HepG2 (cell line): ENCODE measurements around the gene LMF2. TPM values are rescaled to one million over a fixed set of nuclear protein-coding genes. Genes with fewer than 3 reads are reported as not detected.
A peak's percentile ranks its signal among the peaks of the same experiment; 100 is the strongest.

Source experiments
- ARNTL ChIP-seq: sonication (generic); formaldehyde crosslinking; IDR thresholded peaks from 2 replicates; pipeline ENCODE4 v1.4.0; 2020; ENCODE audit warnings: mild to moderate bottlenecking, missing genetic modification reagents
- CC2D1A ChIP-seq: sonication (generic); formaldehyde crosslinking; IDR thresholded peaks from 2 replicates; pipeline ENCODE4 v1.8.1; 2023; ENCODE audit warnings: mild to moderate bottlenecking, missing genetic modification reagents
- HOXD1 ChIP-seq: sonication (generic); formaldehyde crosslinking; IDR thresholded peaks from 2 replicates; pipeline ENCODE4 v1.5.0; 2020; ENCODE audit warnings: missing genetic modification reagents
- KAT7 ChIP-seq: IDR thresholded peaks from 2 replicates; pipeline ENCODE4 v1.6.1; 2018; ENCODE audit warnings: borderline replicate concordance, missing compliant biosample characterization
- LCORL ChIP-seq, 2 experiments: fragments of 450-650 bp in 1 of 2; sonication (generic) in 1 of 2; formaldehyde crosslinking in 1 of 2; IDR thresholded peaks; 2 replicates each; pipeline versions ENCODE4 v1.5.0 to v1.6.1; 2017 to 2020; ENCODE audit warnings: antibody characterized with exemption in 1 of 2, missing genetic modification reagents in 1 of 2
- NFE2L2 ChIP-seq: fragments of 150-350 bp; IDR thresholded peaks from 2 replicates; pipeline ENCODE4 v1.6.1; 2014; ENCODE audit warnings: low read length
- PLRG1 ChIP-seq: fragments of 450-650 bp; conservative IDR thresholded peaks from 2 replicates; pipeline ENCODE4 v1.6.1; 2016
- PRPF4 ChIP-seq: fragments of 200-400 bp; formaldehyde crosslinking; IDR thresholded peaks from 2 replicates; pipeline ENCODE4 v1.6.1; 2016; ENCODE audit warnings: low read length, low read depth; ENCODE audit not compliant: poor library complexity, severe bottlenecking
- RBM22 ChIP-seq: fragments of 200-400 bp; formaldehyde crosslinking; optimal IDR thresholded peaks from 2 replicates; pipeline ENCODE3; 2017; ENCODE audit warnings: mild to moderate bottlenecking, low read length, moderate library complexity
- REPIN1 ChIP-seq: sonication (generic); formaldehyde crosslinking; IDR thresholded peaks from 2 replicates; pipeline ENCODE4 v1.8.0; 2022; ENCODE audit warnings: missing genetic modification reagents, low read depth, mild to moderate bottlenecking, borderline replicate concordance
- SRF ChIP-seq: IDR thresholded peaks from 2 replicates; pipeline ENCODE4 v1.6.1; 2011; ENCODE audit warnings: mild to moderate bottlenecking, low read depth, low read length, moderate library complexity
- SRY ChIP-seq: sonication (generic); formaldehyde crosslinking; IDR thresholded peaks from 2 replicates; pipeline ENCODE4 v1.8.0; 2022; ENCODE audit warnings: mild to moderate bottlenecking, missing genetic modification reagents
- ZNF329 ChIP-seq: sonication (generic); formaldehyde crosslinking; IDR thresholded peaks from 2 replicates; pipeline ENCODE4 v1.9.0; 2021; ENCODE audit warnings: low read depth, mild to moderate bottlenecking, missing genetic modification reagents
- ZNF564 ChIP-seq: sonication (generic); formaldehyde crosslinking; IDR thresholded peaks from 2 replicates; pipeline ENCODE4 v1.8.1; 2023; ENCODE audit warnings: mild to moderate bottlenecking, missing genetic modification reagents
- ZNF772 ChIP-seq: sonication (generic); formaldehyde crosslinking; IDR thresholded peaks from 2 replicates; pipeline ENCODE4 v1.5.0; 2020; ENCODE audit warnings: mild to moderate bottlenecking, missing genetic modification reagents
- polyA plus RNA-seq, 8 experiments: library from polyadenylated mRNA; depleted of rRNA in 3 of 8; stranded (reverse) in 7 of 8; unstranded in 1 of 8; fragments of >200 nt; fragmentation: Illumina TruSeq in 4 of 8; extraction: Trizol in 4 of 8; gene quantifications; 2 replicates each; pipeline versions ENCODE4 v1.2.1 to v1.2.3, GENCODE V29; 2011 to 2016; ENCODE audit warnings: low read depth in 4 of 8, missing spikeins in 1 of 8, mixed read lengths in 1 of 8; ENCODE audit not compliant: insufficient read depth in 1 of 8
- total RNA-seq, 5 experiments: library from RNA; depleted of rRNA; stranded (reverse); fragments of >200 nt; fragmentation: Illumina TruSeq; extraction: Trizol; gene quantifications; 2 replicates each; pipeline ENCODE4 v1.2.3, GENCODE V29; 2016; ENCODE audit warnings: low read depth in 1 of 5
- TF ChIP-seq, protein P1 (sequence below), 2 experiments: sonication (generic) in 1 of 2; formaldehyde crosslinking in 1 of 2; IDR thresholded peaks; 2 replicates each; pipeline versions ENCODE4 v1.6.1 to v1.9.0; 2014 to 2022; ENCODE audit warnings: antibody characterized with exemption in 1 of 2, borderline replicate concordance in 1 of 2, inconsistent platforms in 1 of 2, low read depth in 1 of 2, missing genetic modification reagents in 1 of 2
- TF ChIP-seq, protein P2 (sequence below): IDR thresholded peaks from 2 replicates; pipeline ENCODE4 v1.6.1; 2012; ENCODE audit warnings: low read depth, low read length, improper control_type of control experiment
- TF ChIP-seq, protein P3 (sequence below), 2 experiments: fragments of 450-650 bp in 1 of 2; sonication (generic) in 1 of 2; formaldehyde crosslinking; IDR thresholded peaks; 2 replicates each; pipeline versions ENCODE4 v1.5.0 to v1.8.0; 2020 to 2022; ENCODE audit warnings: mild to moderate bottlenecking in 1 of 2, missing genetic modification reagents in 1 of 2
- TF ChIP-seq, protein P4 (sequence below): sonication (generic); formaldehyde crosslinking; IDR thresholded peaks from 2 replicates; pipeline ENCODE4 v1.4.0; 2020; ENCODE audit warnings: low read depth, mild to moderate bottlenecking, missing genetic modification reagents

LMF2 gene
- total and polyA plus RNA-seq, 2 of the 13 experiments (the other 11 are each of a cell fraction or from before 2014, with no cell fraction given), result 23.3 to 30.6 TPM

DNA sequence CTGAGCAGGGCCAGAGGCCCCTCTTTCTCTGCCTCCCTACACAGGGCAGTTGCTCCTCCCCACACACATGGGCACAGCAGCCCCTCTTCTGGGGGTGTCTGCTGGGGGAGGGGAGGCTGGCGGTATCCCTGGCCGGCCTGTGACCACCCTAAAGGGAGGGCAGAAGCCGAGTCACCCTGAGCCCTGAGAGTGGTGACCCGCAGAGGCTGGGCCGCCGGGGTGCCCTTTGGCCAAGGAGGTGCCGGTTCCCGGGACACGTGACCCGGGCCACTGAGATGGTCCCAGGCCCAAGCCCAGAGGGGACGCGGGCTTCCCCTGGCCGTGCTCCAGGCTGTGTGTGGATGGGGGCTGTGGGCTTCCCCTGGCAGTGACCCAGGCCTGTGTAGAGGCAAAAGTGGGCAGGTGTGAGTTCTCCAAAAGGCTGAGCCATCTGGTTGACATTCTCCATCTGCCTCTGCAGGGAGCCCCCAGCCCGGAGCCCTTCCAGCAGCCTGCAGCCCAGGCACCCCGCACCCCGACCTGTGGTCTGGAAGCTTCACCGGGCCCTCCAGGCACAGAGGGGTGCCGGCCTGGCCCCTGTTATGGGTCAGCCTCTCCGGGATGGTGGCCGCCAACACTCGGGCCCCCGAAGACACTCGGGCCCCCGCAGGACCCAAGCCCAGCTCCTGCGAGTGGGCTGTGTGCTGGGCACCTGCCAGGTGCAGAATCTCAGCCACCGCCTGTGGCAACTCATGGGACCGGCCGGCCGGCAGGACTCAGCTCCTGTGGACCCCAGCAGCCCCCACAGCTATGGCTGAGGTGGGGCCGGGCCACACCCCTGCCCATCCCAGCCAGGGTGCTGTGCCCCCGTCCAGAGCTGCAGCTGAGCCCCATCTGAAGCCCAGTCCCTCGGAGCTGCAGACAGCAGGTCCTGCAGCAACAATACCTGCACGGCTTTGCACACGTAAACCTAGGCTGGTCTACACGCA lies 25.1 kb downstream of the LMF2 start (continued):
- TF ChIP-seq, protein P1, sequence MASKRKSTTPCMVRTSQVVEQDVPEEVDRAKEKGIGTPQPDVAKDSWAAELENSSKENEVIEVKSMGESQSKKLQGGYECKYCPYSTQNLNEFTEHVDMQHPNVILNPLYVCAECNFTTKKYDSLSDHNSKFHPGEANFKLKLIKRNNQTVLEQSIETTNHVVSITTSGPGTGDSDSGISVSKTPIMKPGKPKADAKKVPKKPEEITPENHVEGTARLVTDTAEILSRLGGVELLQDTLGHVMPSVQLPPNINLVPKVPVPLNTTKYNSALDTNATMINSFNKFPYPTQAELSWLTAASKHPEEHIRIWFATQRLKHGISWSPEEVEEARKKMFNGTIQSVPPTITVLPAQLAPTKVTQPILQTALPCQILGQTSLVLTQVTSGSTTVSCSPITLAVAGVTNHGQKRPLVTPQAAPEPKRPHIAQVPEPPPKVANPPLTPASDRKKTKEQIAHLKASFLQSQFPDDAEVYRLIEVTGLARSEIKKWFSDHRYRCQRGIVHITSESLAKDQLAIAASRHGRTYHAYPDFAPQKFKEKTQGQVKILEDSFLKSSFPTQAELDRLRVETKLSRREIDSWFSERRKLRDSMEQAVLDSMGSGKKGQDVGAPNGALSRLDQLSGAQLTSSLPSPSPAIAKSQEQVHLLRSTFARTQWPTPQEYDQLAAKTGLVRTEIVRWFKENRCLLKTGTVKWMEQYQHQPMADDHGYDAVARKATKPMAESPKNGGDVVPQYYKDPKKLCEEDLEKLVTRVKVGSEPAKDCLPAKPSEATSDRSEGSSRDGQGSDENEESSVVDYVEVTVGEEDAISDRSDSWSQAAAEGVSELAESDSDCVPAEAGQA (IDR thresholded peaks at IDR 0.05; ENCODE audit: low read depth), result no peak
- TF ChIP-seq, protein P1 (CRISPR knock-in tag; IDR thresholded peaks at IDR 0.05; ENCODE audit: borderline replicate concordance), result no peak
- TF ChIP-seq ZNF329 (CRISPR knock-in tag) (no peak), SRY (CRISPR knock-in tag) (no peak), ZNF564 (no peak), HOXD1 (CRISPR knock-in tag) (no peak), SRF (no peak), PLRG1 (no peak), REPIN1 (CRISPR knock-in tag) (no peak; the same call in 1 of the 2 replicates), NFE2L2 (no peak), KAT7 (CRISPR knock-in tag) (no peak), ZNF772 (CRISPR knock-in tag) (no peak), LCORL (IDR thresholded peaks at IDR 0.05) (no peak), LCORL (CRISPR knock-in tag; IDR thresholded peaks at IDR 0.05) (0 out of 2 replicates have a peak, but pooled peaks have one; percentile 32), ARNTL (no peak; the same call in 1 of the 2 replicates), PRPF4 (no peak), RBM22 (no peak), CC2D1A (CRISPR knock-in tag) (no peak)
- TF ChIP-seq, protein P2, sequence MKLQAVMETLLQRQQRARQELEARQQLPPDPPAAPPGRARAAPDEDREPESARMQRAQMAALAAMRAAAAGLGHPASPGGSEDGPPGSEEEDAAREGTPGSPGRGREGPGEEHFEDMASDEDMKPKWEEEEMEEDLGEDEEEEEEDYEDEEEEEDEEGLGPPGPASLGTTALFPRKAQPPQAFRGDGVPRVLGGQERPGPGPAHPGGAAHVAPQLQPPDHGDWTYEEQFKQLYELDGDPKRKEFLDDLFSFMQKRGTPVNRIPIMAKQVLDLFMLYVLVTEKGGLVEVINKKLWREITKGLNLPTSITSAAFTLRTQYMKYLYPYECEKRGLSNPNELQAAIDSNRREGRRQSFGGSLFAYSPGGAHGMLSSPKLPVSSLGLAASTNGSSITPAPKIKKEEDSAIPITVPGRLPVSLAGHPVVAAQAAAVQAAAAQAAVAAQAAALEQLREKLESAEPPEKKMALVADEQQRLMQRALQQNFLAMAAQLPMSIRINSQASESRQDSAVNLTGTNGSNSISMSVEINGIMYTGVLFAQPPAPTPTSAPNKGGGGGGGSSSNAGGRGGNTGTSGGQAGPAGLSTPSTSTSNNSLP, result no peak
- TF ChIP-seq, protein P3, sequence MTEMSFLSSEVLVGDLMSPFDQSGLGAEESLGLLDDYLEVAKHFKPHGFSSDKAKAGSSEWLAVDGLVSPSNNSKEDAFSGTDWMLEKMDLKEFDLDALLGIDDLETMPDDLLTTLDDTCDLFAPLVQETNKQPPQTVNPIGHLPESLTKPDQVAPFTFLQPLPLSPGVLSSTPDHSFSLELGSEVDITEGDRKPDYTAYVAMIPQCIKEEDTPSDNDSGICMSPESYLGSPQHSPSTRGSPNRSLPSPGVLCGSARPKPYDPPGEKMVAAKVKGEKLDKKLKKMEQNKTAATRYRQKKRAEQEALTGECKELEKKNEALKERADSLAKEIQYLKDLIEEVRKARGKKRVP (CRISPR knock-in tag; IDR thresholded peaks at IDR 0.05), result no peak
- TF ChIP-seq, protein P4, sequence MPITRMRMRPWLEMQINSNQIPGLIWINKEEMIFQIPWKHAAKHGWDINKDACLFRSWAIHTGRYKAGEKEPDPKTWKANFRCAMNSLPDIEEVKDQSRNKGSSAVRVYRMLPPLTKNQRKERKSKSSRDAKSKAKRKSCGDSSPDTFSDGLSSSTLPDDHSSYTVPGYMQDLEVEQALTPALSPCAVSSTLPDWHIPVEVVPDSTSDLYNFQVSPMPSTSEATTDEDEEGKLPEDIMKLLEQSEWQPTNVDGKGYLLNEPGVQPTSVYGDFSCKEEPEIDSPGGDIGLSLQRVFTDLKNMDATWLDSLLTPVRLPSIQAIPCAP (CRISPR knock-in tag), result no peak
